SK-N-SH treated with all-trans-retinoic acid at 6 μM for 48 hours (cell line): ENCODE results near the gene KRTAP4-6.

Experiments
- ATAC-seq: fragments of 200-7000 bp; cut with Tn5 transposase; 3 replicates; pipeline ENCODE4 v1.9.1; 2020; ENCODE audit warnings: mild to moderate bottlenecking, moderate library complexity
- ARNTL ChIP-seq: fragments of 450-650 bp; formaldehyde crosslinking; IDR thresholded peaks from 2 replicates; pipeline ENCODE4 v1.5.0; 2020; ENCODE audit warnings: low read depth, mild to moderate bottlenecking, moderate library complexity, borderline replicate concordance
- BACH2 ChIP-seq: fragments of 250-450 bp; sonication (Bioruptor Pico); IDR thresholded peaks from 2 replicates; pipeline ENCODE4 v1.9.0; 2021; ENCODE audit warnings: mild to moderate bottlenecking, borderline replicate concordance
- CSDC2 ChIP-seq: fragments of 250-450 bp; sonication (Bioruptor Pico); IDR thresholded peaks from 2 replicates; pipeline ENCODE4 v1.5.0; 2020; ENCODE audit warnings: mild to moderate bottlenecking, moderate library complexity
- GLIS3 ChIP-seq: fragments of 250-450 bp; sonication (Bioruptor Pico); IDR thresholded peaks from 2 replicates; pipeline ENCODE4 v1.5.0; 2020; ENCODE audit warnings: mild to moderate bottlenecking, moderate library complexity
- OSR1 ChIP-seq: fragments of 250-450 bp; sonication (Bioruptor Pico); IDR thresholded peaks from 2 replicates; pipeline ENCODE4 v1.8.0; 2022; ENCODE audit warnings: moderate library complexity, mild to moderate bottlenecking, inconsistent platforms
- RARB ChIP-seq: fragments of 250-450 bp; sonication (Bioruptor Pico); IDR thresholded peaks from 2 replicates; pipeline ENCODE4 v1.8.0; 2021; ENCODE audit warnings: mild to moderate bottlenecking, moderate library complexity
- SNAI2 ChIP-seq: fragments of 250-450 bp; sonication (Bioruptor Pico); IDR thresholded peaks from 2 replicates; pipeline ENCODE4 v1.5.0; 2020; ENCODE audit warnings: mild to moderate bottlenecking, moderate library complexity
- TCF4 ChIP-seq: fragments of 250-450 bp; sonication (Bioruptor Pico); IDR thresholded peaks from 2 replicates; pipeline ENCODE4 v1.8.0; 2021; ENCODE audit warnings: mild to moderate bottlenecking, moderate library complexity, borderline replicate concordance
- ZC3H10 ChIP-seq: fragments of 250-450 bp; sonication (Bioruptor Pico); IDR thresholded peaks from 2 replicates; pipeline ENCODE4 v1.5.1; 2021; ENCODE audit warnings: mild to moderate bottlenecking, moderate library complexity
- ZFP3 ChIP-seq: fragments of 250-450 bp; sonication (Bioruptor Pico); IDR thresholded peaks from 2 replicates; pipeline ENCODE4 v1.5.0; 2020; ENCODE audit warnings: mild to moderate bottlenecking, moderate library complexity
- ZFP30 ChIP-seq: fragments of 450-650 bp; formaldehyde crosslinking; IDR thresholded peaks from 2 replicates; pipeline ENCODE4 v1.5.0; 2022; ENCODE audit warnings: mild to moderate bottlenecking, moderate library complexity
- ZNF565 ChIP-seq: fragments of 450-650 bp; formaldehyde crosslinking; conservative IDR thresholded peaks from 2 replicates; pipeline ENCODE4 v1.5.0; 2020; ENCODE audit warnings: low read depth, mild to moderate bottlenecking, moderate library complexity
- ZNF70 ChIP-seq: fragments of 450-650 bp; formaldehyde crosslinking; IDR thresholded peaks from 2 replicates; pipeline ENCODE4 v1.5.0; 2020; ENCODE audit warnings: mild to moderate bottlenecking, moderate library complexity
- TF ChIP-seq, protein P1 (sequence below): fragments of 250-450 bp; sonication (Bioruptor Pico); IDR thresholded peaks from 2 replicates; pipeline ENCODE4 v1.8.0; 2021; ENCODE audit warnings: low read depth, mild to moderate bottlenecking, moderate library complexity, borderline replicate concordance
- TF ChIP-seq, protein P2 (sequence below): fragments of 250-450 bp; sonication (Bioruptor Pico); IDR thresholded peaks from 2 replicates; pipeline ENCODE4 v1.8.0; 2020; ENCODE audit warnings: mild to moderate bottlenecking, moderate library complexity, borderline replicate concordance
- TF ChIP-seq, protein P3 (sequence below): fragments of 250-450 bp; sonication (Bioruptor Pico); IDR thresholded peaks from 2 replicates; pipeline ENCODE4 v1.5.1; 2020; ENCODE audit warnings: low read depth, mild to moderate bottlenecking, moderate library complexity

Gene KRTAP4-6

DNA sequence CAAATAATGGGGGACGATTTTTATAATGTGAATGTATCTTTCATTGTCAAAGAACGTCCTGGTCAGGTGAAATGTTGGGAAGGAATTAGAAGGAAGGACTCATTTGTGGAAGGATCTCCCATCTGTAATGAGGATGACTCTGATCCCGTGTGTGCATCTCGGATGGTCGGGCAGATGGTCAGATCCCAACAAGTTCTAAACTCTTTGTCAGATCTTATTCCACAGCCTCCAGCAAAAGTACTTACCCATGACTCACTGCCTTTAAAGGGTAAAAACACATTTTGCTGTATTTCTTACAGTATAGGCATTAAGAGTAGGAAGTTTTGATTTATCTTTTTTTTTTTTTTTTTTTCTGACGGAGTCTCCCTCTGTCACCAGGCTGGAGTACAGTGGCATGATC, 41.9 kb downstream of the KRTAP4-6 start:
- no peak for TF ChIP-seq RARB (CRISPR knock-in tag)
- TF ChIP-seq, protein P1, sequence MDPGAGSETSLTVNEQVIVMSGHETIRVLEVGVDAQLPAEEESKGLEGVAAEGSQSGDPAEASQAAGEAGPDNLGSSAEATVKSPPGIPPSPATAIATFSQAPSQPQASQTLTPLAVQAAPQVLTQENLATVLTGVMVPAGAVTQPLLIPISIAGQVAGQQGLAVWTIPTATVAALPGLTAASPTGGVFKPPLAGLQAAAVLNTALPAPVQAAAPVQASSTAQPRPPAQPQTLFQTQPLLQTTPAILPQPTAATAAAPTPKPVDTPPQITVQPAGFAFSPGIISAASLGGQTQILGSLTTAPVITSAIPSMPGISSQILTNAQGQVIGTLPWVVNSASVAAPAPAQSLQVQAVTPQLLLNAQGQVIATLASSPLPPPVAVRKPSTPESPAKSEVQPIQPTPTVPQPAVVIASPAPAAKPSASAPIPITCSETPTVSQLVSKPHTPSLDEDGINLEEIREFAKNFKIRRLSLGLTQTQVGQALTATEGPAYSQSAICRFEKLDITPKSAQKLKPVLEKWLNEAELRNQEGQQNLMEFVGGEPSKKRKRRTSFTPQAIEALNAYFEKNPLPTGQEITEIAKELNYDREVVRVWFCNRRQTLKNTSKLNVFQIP (CRISPR knock-in tag), result no peak
- TF ChIP-seq ZFP30, result no peak
- TF ChIP-seq ZC3H10 (CRISPR knock-in tag), result no peak
- TF ChIP-seq ARNTL (CRISPR knock-in tag), result no peak
- TF ChIP-seq ZFP3 (CRISPR knock-in tag), result no peak
- ATAC-seq, result no peak

DNA sequence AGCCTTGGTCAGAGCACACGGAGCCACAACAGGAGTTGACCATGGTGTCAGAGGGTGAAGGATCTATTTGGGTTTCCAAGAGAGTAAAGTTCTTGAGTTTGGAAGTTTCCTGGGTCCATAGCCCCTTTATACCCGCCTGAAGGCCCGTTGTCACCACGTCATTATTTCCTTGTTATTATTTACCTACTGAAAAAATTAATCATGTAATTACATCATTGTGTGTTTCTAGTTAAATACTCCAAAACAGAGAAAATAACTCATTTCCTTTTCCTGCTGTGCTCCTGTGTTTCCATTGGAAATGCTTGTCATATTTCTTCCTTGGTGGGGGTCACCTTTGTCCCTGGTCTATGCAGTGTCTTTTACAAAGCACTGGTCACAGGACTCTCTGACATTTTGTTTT, 42.3 kb downstream of the KRTAP4-6 start, which contains the start of gene KRTAP4-8:
Gene KRTAP4-8 (minus strand): TSS at position 101 of the 400 bp plus-strand sequence. CDS start 58 bp downstream, at position 43.
- no peak for TF ChIP-seq SNAI2 (CRISPR knock-in tag)
- TF ChIP-seq OSR1 (CRISPR knock-in tag), result no peak
- TF ChIP-seq, protein P2, sequence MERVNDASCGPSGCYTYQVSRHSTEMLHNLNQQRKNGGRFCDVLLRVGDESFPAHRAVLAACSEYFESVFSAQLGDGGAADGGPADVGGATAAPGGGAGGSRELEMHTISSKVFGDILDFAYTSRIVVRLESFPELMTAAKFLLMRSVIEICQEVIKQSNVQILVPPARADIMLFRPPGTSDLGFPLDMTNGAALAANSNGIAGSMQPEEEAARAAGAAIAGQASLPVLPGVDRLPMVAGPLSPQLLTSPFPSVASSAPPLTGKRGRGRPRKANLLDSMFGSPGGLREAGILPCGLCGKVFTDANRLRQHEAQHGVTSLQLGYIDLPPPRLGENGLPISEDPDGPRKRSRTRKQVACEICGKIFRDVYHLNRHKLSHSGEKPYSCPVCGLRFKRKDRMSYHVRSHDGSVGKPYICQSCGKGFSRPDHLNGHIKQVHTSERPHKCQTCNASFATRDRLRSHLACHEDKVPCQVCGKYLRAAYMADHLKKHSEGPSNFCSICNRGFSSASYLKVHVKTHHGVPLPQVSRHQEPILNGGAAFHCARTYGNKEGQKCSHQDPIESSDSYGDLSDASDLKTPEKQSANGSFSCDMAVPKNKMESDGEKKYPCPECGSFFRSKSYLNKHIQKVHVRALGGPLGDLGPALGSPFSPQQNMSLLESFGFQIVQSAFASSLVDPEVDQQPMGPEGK (CRISPR knock-in tag), result no peak
- TF ChIP-seq ZFP30, result no peak
- no peak for TF ChIP-seq ZC3H10 (CRISPR knock-in tag)
- TF ChIP-seq TCF4, result no peak
- no peak for TF ChIP-seq CSDC2 (CRISPR knock-in tag)
- TF ChIP-seq ZNF70 (CRISPR knock-in tag), result no peak
- no peak for TF ChIP-seq GLIS3 (CRISPR knock-in tag)
- TF ChIP-seq, protein P3, sequence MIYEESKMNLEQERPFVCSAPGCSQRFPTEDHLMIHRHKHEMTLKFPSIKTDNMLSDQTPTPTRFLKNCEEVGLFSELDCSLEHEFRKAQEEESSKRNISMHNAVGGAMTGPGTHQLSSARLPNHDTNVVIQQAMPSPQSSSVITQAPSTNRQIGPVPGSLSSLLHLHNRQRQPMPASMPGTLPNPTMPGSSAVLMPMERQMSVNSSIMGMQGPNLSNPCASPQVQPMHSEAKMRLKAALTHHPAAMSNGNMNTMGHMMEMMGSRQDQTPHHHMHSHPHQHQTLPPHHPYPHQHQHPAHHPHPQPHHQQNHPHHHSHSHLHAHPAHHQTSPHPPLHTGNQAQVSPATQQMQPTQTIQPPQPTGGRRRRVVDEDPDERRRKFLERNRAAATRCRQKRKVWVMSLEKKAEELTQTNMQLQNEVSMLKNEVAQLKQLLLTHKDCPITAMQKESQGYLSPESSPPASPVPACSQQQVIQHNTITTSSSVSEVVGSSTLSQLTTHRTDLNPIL, result no peak
- TF ChIP-seq BACH2 (CRISPR knock-in tag), result no peak
- no peak for ATAC-seq

DNA sequence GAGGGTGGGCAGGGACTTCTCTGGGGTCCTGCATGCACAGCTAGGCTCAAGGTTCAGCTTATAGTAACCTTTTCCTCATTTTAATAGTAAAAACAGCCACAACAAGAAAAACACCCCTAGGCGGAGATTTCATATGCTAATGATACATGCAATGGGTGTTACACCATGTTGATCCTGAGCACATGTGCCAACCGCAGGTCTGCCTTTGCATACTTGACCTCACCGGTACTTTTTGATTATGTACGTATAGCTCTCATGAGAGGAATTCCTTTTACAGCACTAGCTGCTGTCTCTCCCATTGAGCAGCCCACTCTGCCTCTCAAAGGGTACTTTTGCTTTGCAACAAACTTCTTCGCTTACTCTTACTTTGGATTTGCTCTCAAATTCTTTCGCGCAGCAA, 44.3 kb downstream of the KRTAP4-6 start:
- no peak for ATAC-seq
- TF ChIP-seq ZNF565 (CRISPR knock-in tag) (no peak), CSDC2 (CRISPR knock-in tag) (no peak), BACH2 (CRISPR knock-in tag) (no peak)
